PC-3 (cell line): ENCODE data around the gene HS2ST1.

Experiments used
- CTCF ChIP-seq: fragments of 300-600 bp; sonication (generic); conservative IDR thresholded peaks from 2 replicates; pipeline ENCODE4 v1.5.1; 2017; ENCODE audit warnings: antibody characterized with exemption, low read depth, mild to moderate bottlenecking, low read length
- EZH2 ChIP-seq: fragments of 300-600 bp; sonication (generic); IDR thresholded peaks from one replicate; pipeline ENCODE4 v1.6.1; 2017; ENCODE audit warnings: antibody characterized with exemption, mild to moderate bottlenecking, low read length; ENCODE audit not compliant: unreplicated experiment

- TF ChIP-seq CTCF (no peak), EZH2 (no peak)
These were observed 79.6 kb downstream of the HS2ST1 start for GRCh38 chr1:86994061-86994460.
